DMS53 treated with DMSO at 0.1 percent for 48 hours (cell line): ENCODE data around the gene B4GALNT3.

Source experiments
- DNase-seq: peaks from one replicate; lab custom pipeline; 2025; ENCODE audit not compliant: unreplicated experiment; lab: John Stamatoyannopoulos, UW

B4GALNT3 gene

GRCh38 chr12:537772-538171, 78.0 kb downstream of the B4GALNT3 start:
- DNase-seq = peak; percentile 96

- DNase-seq = no peak
Observed at GRCh38 chr12:538731-539539, 79.2 kb downstream of the B4GALNT3 start.

GRCh38 chr12:539540-540310, 80.0 kb downstream of the B4GALNT3 start:
- no peak for DNase-seq

- no peak for DNase-seq
Observed at GRCh38 chr12:541676-542324, 82.1 kb downstream of the B4GALNT3 start.

- DNase-seq = no peak
Observed at GRCh38 chr12:542395-543113, 82.8 kb downstream of the B4GALNT3 start.

- DNase-seq = no peak
Observed at GRCh38 chr12:543114-543451, 83.3 kb downstream of the B4GALNT3 start.

GRCh38 chr12:544142-544541, 84.4 kb downstream of the B4GALNT3 start:
- no peak for DNase-seq

- no peak for DNase-seq
Observed at GRCh38 chr12:544941-545635, 85.3 kb downstream of the B4GALNT3 start.

- no peak for DNase-seq
Observed at GRCh38 chr12:545835-546234, 86.1 kb downstream of the B4GALNT3 start.

GRCh38 chr12:546265-546919, 86.7 kb downstream of the B4GALNT3 start:
- no peak for DNase-seq

- peak; percentile 81 for DNase-seq
Observed at GRCh38 chr12:546920-547845, 87.4 kb downstream of the B4GALNT3 start.

- no peak for DNase-seq
Observed at GRCh38 chr12:547883-548470, 88.2 kb downstream of the B4GALNT3 start.

GRCh38 chr12:549476-550082, 89.8 kb downstream of the B4GALNT3 start:
- DNase-seq = no peak

GRCh38 chr12:550473-551260, 90.9 kb downstream of the B4GALNT3 start:
- DNase-seq = no peak

- DNase-seq = no peak
Observed at GRCh38 chr12:552466-552865, 92.7 kb downstream of the B4GALNT3 start.

GRCh38 chr12:553216-554000, 93.7 kb downstream of the B4GALNT3 start:
- DNase-seq = no peak

- no peak for DNase-seq
Observed at GRCh38 chr12:554001-554285, 94.2 kb downstream of the B4GALNT3 start.
